ENCODE results near the gene ARHGAP29. TPM values are rescaled to one million over a fixed set of nuclear protein-coding genes. Genes with fewer than 3 reads are reported as not detected.

The ARHGAP29 gene
- total and polyA plus RNA-seq, 3 donors from 2014 or later, result 24.9 to 41.7 (median 34.7) TPM

GRCh38 chr1:94245747-94246438 is 8.5 kb upstream of the ARHGAP29 start:
- TF ChIP-seq POLR2A (IDR thresholded peaks at IDR 0.05) (no peak), CTCF (IDR thresholded peaks at IDR 0.05) (no peak)
- 48 to 68% methylated on average over 5 of the region's 5 CpGs for WGBS, 2 donors
- Histone ChIP-seq H3K9me3 (no peaks in the 10 kb centered on the region), H3K4me1 (peaks cover 3% of the 10 kb centered on the region), H3K4me3 (no peak overlapping the region), H3K27ac (peak overlapping the region; percentile 50 to 79), H3K36me3 (ENCODE audit: low read depth, missing control alignments) (no peaks in the 10 kb centered on the region), H3K27me3 (no peaks in the 10 kb centered on the region)
- no peak for DNase-seq
- intact Hi-C loops (cut with DNase I; ENCODE audit: low total_unique reads), result loop anchor here (10.0 kb wide), 1 partner anchor 79 kb away; no protein-coding TSS in a partner anchor

- TF ChIP-seq POLR2A (IDR thresholded peaks at IDR 0.05) (no peak), CTCF (IDR thresholded peaks at IDR 0.05) (no peak)
- Histone ChIP-seq H3K4me1 (peaks cover 3% of the 10 kb centered on the region), H3K27ac (no peak overlapping the region), H3K9me3 (no peaks in the 10 kb centered on the region), H3K27me3 (no peaks in the 10 kb centered on the region), H3K36me3 (ENCODE audit: low read depth, missing control alignments) (no peaks in the 10 kb centered on the region), H3K4me3 (no peak overlapping the region)
- no peak for DNase-seq
- intact Hi-C loops (cut with DNase I; ENCODE audit: low total_unique reads), result loop anchor here (10.0 kb wide), 1 partner anchor 80 kb away; no protein-coding TSS in a partner anchor
These were observed 7.4 kb upstream of the ARHGAP29 start for GRCh38 chr1:94244816-94245215.

- H3K36me3 ChIP-seq (ENCODE audit: low read depth, missing control alignments), result no peaks in the 10 kb centered on the region
- WGBS, 2 donors, result 94 to 100% methylated on average over 2 of the region's 2 CpGs
- H3K9me3 ChIP-seq, result no peaks in the 10 kb centered on the region
- no peaks in the 10 kb centered on the region for H3K27me3 ChIP-seq
- no peak for TF ChIP-seq CTCF (IDR thresholded peaks at IDR 0.05)
- no peak for TF ChIP-seq POLR2A (IDR thresholded peaks at IDR 0.05)
- no peak overlapping the region for H3K4me3 ChIP-seq
- peaks cover 3% of the 10 kb centered on the region for H3K4me1 ChIP-seq
- no peak overlapping the region for H3K27ac ChIP-seq
- DNase-seq, result no peak
- intact Hi-C loops (cut with DNase I; ENCODE audit: low total_unique reads), result loop anchor here (10.0 kb wide), 1 partner anchor 81 kb away; no protein-coding TSS in a partner anchor
These were observed 6.3 kb upstream of the ARHGAP29 start for GRCh38 chr1:94243665-94244064.

- Histone ChIP-seq H3K27ac (no peak overlapping the region), H3K9me3 (no peaks in the 10 kb centered on the region), H3K36me3 (ENCODE audit: low read depth, missing control alignments) (no peaks in the 10 kb centered on the region), H3K4me1 (peaks cover 4% of the 10 kb centered on the region), H3K4me3 (no peak overlapping the region), H3K27me3 (no peaks in the 10 kb centered on the region)
- intact Hi-C loops (cut with DNase I; ENCODE audit: low total_unique reads), result loop anchor here (10.0 kb wide), 1 partner anchor 84 kb away; no protein-coding TSS in a partner anchor
- no peak for TF ChIP-seq POLR2A (IDR thresholded peaks at IDR 0.05)
- no peak for TF ChIP-seq CTCF (IDR thresholded peaks at IDR 0.05)
- DNase-seq, result no peak
These were observed 3.4 kb upstream of the ARHGAP29 start for GRCh38 chr1:94240822-94241221.

GRCh38 chr1:94239796-94240195 is 2.4 kb upstream of the ARHGAP29 start:
- H3K9me3 ChIP-seq, result no peaks in the 10 kb centered on the region
- DNase-seq, result no peak
- no peaks in the 10 kb centered on the region for H3K27me3 ChIP-seq
- TF ChIP-seq CTCF (IDR thresholded peaks at IDR 0.05) (no peak), POLR2A (IDR thresholded peaks at IDR 0.05) (no peak)
- H3K4me3 ChIP-seq, result no peak overlapping the region
- H3K36me3 ChIP-seq (ENCODE audit: low read depth, missing control alignments), result no peaks in the 10 kb centered on the region
- peaks cover 4% of the 10 kb centered on the region for H3K4me1 ChIP-seq
- intact Hi-C loops (cut with DNase I; ENCODE audit: low total_unique reads), result loop anchor here (10.0 kb wide), 1 partner anchor 85 kb away; no protein-coding TSS in a partner anchor
- H3K27ac ChIP-seq, result no peak overlapping the region
